Measurements from ENCODE around the gene RARG. TPM values are rescaled to one million over a fixed set of nuclear protein-coding genes. Genes with fewer than 3 reads are reported as not detected.

The RARG gene
- total RNA-seq, 4 donors from 2014 or later = 4.3 to 23.5 (median 13.2) TPM

DNA sequence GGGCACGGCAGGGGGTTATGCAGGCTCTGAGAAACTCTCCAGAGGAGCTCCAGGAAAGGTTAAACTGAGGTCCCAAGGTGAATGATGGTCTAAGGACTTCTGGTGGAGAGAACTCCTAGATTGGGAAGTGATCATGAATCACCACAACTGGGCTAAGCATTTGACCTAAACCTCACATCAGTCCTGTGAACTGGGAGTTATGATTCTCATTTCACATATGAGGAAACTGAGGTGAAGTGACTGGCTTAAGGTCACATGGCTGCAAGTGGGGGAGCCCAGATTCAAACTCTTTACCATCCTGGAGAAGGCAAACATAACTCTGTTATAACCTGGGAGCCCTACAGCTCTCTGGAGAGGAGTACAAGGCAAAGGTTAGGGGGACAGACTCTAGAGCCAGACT, 4.2 kb downstream of the RARG start:
- no peak for ATAC-seq (ENCODE audit: low FRiP score)
- DNase-seq (ENCODE audit: low spot score) = no peak
- TF ChIP-seq, protein P1, sequence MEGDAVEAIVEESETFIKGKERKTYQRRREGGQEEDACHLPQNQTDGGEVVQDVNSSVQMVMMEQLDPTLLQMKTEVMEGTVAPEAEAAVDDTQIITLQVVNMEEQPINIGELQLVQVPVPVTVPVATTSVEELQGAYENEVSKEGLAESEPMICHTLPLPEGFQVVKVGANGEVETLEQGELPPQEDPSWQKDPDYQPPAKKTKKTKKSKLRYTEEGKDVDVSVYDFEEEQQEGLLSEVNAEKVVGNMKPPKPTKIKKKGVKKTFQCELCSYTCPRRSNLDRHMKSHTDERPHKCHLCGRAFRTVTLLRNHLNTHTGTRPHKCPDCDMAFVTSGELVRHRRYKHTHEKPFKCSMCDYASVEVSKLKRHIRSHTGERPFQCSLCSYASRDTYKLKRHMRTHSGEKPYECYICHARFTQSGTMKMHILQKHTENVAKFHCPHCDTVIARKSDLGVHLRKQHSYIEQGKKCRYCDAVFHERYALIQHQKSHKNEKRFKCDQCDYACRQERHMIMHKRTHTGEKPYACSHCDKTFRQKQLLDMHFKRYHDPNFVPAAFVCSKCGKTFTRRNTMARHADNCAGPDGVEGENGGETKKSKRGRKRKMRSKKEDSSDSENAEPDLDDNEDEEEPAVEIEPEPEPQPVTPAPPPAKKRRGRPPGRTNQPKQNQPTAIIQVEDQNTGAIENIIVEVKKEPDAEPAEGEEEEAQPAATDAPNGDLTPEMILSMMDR (IDR thresholded peaks at IDR 0.05) = no peak

DNA sequence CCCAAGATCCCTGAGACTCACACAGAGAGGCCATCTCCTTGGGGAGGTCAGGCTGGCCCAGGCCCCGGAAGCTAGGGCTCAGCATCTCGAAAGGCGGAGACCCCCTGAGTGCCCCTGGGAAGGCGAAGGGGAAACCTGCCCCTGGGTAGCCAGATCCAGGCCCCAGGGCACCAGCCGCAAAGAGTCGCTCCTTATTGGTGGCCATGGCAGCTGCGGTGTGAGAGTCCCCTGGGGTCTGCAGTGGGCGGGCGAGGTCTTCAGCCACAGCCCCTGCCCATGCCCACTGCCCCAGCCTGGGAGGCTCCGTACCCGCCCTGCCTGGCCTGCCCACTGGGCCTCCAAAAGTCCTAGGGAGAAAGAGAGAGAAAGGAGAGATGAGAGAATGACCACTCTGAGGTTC, 4.7 kb downstream of the RARG start:
- no peak for ATAC-seq (ENCODE audit: low FRiP score)
- DNase-seq (ENCODE audit: low spot score) = no peak
- TF ChIP-seq, protein P1 (IDR thresholded peaks at IDR 0.05) = no peak

DNA sequence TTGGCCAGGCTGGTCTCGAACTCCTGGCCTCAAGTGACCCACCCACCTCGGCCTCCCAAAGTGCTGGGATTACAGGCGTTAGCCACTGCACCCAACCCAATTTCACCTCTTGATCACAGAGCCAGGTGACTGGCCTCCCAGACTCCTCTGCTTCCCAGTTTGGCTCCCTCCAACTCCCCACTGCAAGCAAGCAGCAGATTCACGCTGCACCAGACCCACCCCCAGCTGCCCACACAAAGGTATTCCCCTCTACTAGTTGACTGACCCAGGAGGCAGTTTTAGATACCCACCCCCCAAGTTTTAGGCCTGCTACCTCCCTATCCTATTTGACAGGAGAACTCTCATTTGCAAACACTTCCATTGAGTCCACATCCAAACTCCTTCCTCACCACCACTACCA, 5.2 kb downstream of the RARG start:
- TF ChIP-seq, protein P1 (IDR thresholded peaks at IDR 0.05) = no peak
- DNase-seq (ENCODE audit: low spot score) (no peak), ATAC-seq (ENCODE audit: low FRiP score) (no peak)

DNA sequence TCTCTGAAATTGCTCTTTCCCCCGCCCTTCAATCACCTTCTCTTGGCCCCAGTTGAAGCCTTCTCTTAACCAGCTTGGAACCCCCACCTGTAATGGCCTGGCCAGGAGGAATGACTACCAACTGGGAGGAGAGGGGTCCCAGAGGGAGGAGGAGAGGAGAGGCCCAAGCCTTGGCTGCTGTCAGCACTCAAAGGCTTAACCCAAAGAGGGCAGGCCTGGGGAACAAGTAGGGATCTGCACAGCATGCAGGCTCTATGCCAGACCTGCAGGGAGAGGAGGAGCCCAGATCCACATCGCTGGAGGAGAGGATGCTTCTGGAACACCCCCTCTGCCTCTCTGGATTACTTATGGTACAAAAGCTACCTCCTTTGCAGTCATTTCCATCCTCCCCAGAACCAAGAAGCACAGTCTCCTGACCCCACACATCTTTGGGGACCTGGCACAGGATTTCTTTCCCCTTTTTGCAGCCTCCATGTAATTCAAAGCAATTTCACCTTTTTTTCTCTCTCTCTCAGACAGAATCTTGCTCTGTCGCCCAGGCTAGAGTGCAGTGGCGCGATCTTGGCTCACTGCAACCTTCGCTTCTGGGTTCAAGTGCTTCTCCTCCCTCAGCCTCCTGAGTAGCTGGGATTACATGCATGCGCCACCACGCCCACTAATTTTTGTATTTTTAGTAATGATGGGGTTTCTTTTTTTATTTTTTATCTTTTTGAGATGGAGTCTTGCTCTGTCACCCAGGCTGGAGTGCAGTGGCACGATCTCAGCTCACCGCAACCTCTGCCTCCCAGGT, 6.2 kb downstream of the RARG start:
- DNase-seq (ENCODE audit: low spot score) (no peak), ATAC-seq (ENCODE audit: low FRiP score) (no peak)
- TF ChIP-seq, protein P1 (IDR thresholded peaks at IDR 0.05) = no peak

DNA sequence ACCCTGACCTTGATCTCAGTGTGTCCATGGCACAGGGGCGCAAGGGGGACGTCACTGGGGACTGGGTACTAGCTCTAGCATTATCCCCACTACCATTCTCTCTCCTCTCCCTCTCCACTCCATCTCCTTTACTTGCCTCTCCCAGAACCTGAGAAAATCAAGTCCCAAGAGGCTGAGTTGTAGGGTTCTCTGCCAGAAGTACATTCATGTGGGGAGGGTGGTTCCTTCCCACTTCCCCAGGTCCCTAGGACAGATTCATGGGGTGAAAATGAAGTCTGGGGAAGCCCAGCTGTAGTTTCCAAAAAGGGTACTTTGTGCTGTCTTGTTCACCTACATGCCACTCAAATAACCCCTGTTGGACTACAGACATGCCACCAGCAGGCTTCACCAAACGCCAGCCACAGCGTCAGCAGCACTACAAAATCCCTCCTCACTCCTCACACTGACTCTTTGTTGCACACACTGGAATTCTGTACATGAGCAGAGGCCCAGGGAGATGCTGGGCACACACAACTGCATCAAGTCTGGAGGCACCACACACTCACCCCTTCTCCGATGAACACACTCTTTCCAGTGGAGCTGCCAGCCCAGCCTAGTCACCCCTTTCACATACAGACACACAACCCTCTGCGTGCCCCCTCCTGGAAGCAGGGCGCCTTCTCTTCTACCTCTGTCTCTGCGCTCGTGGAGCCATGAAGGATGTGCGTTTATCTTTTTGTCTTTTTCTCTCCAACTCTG, 6.9 kb downstream of the RARG start:
- no peak for ATAC-seq (ENCODE audit: low FRiP score)
- TF ChIP-seq, protein P1 (IDR thresholded peaks at IDR 0.05) = no peak
- DNase-seq (ENCODE audit: low spot score) = no peak

DNA sequence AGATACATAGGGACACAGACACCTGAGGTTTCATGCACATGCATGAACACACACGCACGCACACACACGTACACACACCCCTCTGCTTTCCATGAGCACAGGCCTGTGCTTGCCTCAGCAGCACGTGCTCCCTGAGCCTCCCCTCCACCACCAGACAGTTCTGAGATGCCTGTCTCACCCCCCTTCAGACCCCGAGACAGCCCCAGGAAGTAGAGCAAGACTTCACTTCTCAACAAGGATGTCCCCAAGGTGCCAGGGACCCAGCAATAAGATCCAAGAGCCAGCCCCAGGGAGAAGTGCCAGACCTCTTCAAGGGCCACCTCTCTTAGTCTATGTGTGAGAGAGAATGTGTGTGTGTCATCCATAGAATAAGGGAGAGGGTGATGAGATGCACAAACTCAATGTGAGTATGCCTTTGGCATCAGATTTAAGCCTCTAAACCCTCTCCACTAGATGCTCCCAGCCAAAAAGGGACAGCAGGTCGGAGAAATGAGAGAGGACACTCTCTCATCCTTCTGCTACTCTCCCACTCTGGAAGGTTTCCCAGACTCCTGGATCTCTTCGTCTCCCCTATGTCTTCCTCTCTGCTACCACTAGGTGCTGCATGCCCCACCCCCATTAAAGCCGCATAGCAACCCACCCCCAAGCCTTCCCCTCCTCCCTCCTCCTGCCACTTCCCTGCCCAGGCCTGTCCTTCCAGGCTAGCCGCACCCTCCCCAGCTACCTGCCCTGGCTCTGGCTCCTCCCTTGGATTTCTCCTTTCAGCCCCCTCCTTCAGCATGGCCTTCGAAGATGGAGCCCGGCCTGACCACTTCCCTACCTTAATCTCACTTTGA, 7.7 kb downstream of the RARG start:
- ATAC-seq (ENCODE audit: low FRiP score) (no peak), DNase-seq (ENCODE audit: low spot score) (no peak)
- TF ChIP-seq, protein P1 (IDR thresholded peaks at IDR 0.05) = no peak
